NCI-H2196 treated with DMSO at 0.1 percent for 48 hours (cell line): Measurements from ENCODE around the gene ASPM.
"Not testable (repeated sequence)": the region's sequence is repeated elsewhere in the genome, so short reads cannot be mapped to it uniquely, and the experiment has no call there.

Experiments used
- DNase-seq: peaks from one replicate; lab custom pipeline; 2025; ENCODE audit not compliant: unreplicated experiment; lab: John Stamatoyannopoulos, UW

The ASPM gene

DNA sequence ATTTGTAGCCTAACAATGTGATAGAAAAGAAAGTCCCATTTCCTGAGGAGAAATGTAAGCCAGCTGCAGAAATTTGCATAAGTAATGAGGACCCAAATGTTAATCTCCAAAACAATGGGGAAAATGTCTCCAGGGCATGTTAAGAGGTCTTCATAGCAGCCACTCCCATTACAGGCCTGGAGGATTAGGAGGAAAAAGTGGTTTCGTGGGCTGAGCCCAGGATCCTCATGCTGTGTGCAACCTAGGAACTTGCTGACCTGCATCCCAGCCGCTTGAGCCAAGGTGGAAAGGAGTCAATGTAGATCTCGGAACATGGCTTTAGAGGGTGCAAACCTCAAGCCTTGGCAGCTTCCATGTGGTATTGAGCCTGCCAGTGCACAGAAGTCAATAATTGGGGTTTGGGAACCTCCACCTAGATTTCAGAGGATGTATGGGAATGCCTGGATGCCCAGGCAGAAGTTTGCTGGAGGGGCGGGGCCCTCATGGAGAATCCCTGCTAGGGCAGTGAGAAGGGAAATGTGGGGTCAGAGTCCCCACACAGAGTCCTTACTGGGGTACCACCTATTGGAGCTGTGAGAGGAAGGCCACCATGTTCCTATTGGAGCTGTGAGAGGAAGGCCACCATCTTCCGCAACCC lies 65.2 kb downstream of the ASPM start:
- DNase-seq, result no peak

DNA sequence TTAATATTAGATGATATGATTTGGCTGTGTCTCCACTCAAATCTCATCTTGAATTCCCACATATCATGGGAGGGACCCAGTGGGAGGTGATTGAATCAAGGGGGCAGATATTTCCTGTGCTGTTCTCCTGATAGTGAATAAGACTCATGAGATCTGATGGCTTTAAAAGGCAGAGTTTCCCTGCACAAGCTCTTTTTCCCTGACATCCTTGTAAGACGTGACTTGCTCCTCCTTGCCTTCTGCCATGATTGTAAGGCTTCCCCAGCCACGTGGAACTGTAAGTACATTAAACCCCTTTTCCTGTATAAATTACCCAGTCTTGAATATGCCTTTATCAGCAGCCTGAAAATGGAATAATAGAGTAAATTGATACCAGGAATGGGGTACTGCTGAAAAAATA lies 66.1 kb downstream of the ASPM start:
- DNase-seq, result no peak

DNA sequence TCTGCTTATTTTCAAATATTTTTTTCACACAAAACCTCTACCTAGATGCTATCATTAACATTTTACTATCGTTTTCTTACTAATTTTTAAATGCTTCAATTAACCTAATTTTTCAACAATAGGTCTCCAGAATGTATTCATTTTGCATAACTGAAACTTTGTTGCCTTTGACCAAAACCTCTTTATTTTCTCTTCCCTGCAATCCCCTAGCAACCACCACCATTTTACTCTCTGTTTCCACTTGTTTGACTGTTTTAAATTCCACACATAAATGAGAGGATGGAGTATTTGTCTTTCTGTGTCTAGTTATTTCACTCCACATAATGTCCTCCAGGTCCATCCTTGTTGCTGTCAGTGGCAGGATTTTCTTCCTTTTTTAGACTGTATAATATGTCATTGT lies 69.9 kb downstream of the ASPM start:
- DNase-seq, result no peak

DNA sequence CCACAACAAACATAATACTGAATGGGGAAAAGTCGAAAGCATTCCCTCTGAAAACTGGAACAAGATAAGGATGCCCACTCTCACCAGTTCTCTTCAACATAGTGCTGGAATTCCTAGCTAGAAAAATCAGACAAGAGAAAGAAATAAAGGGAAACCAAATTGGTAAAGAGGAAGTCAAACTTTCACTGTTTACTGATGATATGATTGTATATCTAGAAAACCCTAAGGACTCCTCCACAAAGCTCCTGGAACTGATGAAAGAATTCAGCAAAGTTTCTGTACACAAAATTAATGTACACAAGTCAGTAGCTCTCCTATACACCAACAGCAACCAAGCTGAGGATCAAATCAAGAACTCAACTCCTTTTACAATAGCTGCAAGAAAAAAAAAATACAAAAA lies 72.5 kb downstream of the ASPM start:
- no peak for DNase-seq

DNA sequence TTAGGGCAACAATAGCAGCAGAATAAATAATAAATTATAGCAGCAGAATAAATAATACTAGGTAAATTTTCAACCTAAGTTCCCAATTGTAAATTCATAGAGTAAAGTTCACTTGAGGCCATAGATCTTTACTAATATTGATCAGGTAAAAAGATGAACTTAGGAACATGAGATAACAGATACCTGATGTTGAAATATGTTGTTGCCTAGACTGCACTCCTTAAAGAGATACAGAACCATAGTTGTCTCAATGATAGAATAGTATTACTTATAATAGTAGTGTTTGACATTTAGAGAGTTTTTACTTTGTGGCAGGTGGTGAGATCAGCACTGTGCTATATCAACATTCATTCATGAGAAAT lies 79.0 kb downstream of the ASPM start:
- no peak for DNase-seq

DNA sequence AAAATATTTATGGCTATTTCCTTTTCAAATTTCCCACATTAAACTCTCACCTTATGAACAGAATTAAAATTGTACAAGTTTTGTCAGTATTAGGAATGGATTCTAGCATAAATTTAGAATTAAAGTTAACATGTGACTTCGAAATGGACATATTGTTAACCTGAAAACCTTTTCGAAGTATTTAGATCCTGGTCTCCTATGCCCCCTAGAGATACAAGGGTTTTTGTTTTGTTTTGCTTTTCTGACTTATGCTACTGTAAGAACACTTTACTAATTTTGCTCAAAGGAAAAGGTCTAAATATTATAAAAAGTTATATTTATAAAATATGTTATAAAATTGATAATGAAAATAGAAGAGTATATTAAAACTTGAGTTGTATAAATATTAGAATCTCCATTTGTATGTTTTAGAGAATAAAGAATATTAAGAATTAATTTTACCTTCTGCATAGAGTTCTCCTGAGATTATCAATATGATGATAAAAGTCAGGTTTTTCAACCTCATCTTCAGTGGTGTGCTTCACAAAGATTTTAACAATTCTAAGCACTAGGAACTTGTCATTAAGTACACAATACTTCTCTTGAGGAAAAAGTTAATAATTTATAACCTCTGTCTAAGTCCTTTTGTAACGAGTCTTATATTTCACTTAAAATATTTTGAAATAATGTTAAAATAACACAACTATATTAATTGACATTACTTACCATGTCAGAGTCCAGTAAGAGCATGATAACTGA lies 79.6 kb downstream of the ASPM start, which contains the start of gene F13B:
Gene F13B (minus strand): TSS at position 542 of the 738 bp plus-strand sequence. CDS start 37 bp downstream, at position 505.
- no peak for DNase-seq

DNA sequence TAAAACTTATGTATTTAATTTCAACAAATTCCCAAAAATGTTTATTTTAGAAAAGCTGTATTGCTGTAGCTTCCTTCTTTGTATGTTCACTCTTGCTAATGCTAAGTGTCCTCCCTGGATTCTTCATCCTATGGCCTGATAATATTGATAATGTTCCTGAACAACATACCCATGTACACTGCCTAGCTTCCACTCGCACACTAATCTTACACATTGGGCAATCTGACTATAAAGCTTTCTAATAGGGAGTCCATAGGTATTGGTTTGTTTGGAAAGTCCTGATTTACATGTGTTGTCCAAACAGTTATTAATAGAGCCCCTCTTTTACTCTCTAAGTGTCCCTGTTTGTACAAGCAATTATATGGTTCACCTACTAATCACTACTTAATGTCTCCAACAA lies 80.2 kb downstream of the ASPM start:
- DNase-seq, result no peak

DNA sequence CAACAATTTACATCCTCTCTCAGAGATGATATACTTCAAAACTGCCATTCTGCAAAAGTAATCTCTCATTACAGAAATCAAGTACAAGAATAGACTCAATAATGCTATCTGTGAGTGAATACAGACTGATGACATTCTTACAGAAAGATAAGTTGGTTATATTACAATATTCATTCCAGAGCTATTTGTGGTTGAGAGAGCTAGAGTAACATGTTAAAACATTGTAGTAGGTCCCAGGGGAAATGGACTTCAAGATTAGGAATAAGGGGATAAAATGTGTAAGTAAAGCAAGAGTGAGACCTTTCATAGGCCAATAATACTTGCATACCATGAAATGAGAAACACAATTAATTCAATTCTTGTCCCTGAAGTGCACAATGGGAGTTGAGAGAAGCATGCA lies 80.9 kb downstream of the ASPM start:
- no peak for DNase-seq

DNA sequence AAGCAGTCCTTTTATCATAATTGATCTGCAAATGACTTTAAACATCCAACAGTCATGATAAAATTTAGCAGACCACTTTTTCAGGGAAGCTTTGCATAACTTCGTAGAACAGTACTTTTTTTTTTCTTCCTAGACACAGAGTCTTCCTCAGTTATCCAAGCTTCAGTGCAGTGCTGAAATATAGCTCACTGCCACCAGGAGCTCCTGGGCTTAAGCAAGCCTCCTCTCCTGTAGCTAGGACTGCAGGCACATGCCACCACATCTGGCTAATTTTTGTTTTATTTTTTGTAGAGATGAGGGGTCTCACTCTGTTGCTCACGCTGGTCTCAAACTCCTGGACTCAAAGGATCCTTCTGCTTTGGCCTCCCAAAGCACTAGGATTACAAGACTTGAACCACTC lies 83.3 kb downstream of the ASPM start:
- DNase-seq, result no peak

DNA sequence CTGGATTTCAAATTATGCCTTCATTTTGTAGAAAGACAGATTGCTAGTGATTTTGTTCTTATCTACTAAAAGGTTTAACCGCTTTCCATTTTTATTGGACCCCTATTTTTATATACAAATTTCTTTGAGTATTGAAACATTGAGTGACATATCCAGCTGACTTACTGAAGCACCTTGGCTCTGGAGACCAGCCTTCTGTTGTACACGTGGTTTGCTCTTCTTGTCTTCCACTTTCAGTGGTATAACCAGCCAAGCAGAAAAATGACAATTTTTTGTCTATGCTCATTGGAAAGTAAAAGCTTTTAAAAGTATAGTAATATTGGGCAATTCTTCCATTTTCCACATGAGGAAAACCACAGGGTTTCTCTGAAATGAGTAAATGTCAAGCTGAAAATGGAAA lies 83.8 kb downstream of the ASPM start:
- no peak for DNase-seq

DNA sequence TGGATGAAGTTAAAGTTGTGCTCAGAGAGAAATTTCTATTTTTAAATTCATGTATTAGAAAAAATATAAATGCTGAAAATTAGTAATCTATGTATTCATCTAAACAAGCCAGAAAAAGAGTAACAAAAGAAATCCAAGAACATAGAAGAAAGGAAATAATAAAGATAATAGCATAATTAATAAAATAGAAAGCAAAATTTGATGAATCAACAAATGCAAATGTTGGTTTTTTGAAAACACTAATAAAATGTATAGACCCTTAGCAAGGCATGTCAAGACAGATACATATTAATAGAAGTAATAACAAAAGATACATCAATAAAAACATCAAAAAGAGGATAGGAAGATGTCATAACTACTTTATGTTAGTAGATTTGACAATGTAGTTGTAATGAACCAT lies 97.4 kb downstream of the ASPM start:
- no peak for DNase-seq

DNA sequence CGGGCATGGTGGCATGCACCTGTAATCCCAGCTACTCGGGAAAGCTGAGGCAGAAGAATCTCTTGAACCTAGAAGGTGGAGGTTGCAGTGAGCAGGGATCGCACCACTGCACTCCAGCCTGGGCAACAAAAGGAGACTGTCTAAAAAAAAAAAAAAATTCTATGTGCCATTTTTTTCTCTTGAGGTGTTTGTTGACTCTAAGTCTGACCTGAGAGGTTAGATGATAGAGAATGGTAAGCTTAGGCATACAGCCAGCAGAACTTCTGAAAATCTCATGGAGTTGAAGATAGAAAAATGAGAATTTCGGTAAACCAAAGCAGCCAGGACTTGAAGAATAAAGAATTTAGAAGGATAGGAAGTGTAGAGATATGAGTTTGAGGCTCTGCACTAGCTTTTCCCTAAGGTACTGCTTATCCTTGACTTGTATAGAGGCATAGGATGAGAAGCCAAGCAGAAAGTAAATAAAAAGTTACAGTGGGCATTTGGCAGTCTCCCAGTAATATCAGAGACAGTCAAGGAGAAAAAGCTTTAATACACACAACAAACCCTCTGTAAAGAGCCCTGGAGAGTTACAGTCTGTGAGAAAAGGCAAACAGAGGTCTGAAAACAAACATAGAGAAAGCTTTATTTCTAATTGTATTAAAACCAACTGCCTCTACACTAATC lies 103.7 kb downstream of the ASPM start:
- no peak for DNase-seq

DNA sequence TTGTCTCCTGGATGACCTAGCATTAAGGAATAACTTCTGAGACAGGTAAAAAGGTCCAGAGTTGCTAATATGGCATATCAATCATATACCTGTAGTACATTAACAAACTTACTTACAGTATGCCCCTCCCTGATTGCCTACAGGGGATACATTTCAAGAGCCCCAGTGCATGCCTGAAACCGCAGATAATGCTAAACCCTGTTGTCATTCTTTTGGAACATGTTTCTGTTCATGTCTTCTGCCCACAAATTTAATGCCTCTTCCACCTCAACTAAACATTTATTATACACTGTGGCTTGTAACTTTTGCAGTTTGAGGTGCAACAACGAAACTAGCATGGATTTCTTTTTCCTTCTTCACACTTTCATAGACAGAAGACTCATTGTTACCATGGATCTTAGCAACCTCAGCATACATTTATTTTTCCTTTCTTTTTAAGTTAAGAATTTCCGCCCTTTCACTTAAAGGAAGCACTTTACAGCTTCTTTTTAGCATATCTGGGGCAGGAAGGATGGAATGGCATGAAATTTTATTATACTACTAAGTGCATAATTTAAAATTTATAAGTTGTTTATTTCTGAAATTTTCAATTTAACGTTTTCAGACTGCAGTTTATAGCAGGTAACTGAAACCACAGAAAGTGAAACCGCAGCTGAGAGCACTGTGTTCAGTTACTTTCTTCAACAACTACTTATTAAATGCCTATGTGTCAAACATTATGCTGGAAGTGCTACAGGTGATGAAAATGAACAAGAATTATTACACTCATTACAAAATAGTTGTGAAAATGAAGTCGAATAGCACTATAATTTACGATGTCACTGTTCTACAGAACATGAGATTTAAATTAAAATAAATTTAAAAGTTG lies 104.7 kb downstream of the ASPM start:
- DNase-seq, result no peak

DNA sequence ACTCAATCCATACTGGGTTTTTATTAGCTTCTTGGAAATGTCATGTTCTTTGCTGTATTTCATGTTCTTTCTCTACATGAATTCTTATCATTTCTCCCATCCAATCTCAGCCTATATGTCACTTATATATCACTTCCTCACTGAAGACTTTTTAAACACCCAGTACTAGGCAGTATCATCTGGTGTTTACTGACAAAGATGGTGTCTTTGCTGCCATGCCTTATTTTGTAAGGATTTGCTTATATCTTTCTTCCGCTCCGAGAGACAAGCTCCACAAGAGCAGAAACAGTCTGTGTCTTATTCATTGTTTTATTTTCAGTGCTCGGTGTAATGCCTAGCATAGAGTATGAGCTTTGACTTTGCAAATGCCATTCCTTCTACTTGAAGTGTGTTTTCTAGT lies 109.6 kb downstream of the ASPM start:
- DNase-seq, result no peak

DNA sequence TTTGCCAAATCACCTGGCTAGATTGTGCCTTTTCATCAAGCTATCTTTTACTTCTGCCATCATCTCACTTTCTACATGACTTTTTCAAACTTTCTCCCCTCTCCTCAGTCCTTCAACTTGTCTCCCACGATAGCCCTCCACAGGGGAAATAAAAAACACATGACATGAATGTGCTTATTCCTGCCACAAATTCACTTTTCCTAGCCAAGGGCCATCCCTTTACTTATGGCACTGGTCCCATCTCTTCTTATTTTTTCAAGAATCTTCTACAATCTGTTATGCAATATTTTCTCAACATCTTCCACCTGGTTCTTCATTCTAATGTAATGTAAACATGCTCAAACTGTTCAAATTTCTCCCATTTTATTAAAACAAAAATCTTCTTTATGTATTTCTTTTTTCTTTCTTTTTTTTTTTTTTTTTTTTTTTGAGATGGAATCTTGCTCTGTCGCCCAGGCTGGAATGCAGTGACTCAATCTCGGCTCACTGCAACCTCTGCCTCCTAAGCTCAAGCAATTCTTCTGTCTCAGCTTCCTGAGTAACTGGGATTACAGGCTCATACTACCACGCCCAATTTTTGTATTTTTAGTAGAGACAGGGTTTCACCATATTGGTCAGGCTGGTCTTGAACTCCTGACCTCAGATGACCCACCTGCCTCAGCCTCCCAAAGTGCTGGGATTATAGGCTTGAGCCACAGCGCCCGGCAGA lies 111.7 kb downstream of the ASPM start:
- DNase-seq, result not testable (repeated sequence)
